Liver (tissue), 9 donors: ENCODE measurements around the gene OGN. TPM values are rescaled to one million over a fixed set of nuclear protein-coding genes. Genes with fewer than 3 reads are reported as not detected.

Source experiments
- DNase-seq: peaks from one replicate; pipeline ENCODE4 v3.0.0-alpha.2; 2017; ENCODE audit warnings: low spot score
- H3K27ac ChIP-seq, 2 donors: one replicate each; pipeline ENCODE4 v1.7.0; 2013; ENCODE audit warnings: inconsistent platforms in 2 of 2, low read length in 2 of 2, control low read depth in 1 of 2, low read depth in 1 of 2, mild to moderate bottlenecking in 1 of 2
- H3K27me3 ChIP-seq, 4 donors: one replicate each; pipeline versions ENCODE4 v1.6.1 to v1.7.0; 2013; ENCODE audit warnings: low read length in 3 of 4, inconsistent platforms in 1 of 4, mild to moderate bottlenecking in 1 of 4, moderate library complexity in 1 of 4; ENCODE audit not compliant: control insufficient read depth in 4 of 4, insufficient read depth in 4 of 4
- H3K36me3 ChIP-seq, 4 donors: one replicate each; pipeline versions ENCODE4 v1.6.1 to v1.7.0; 2013; ENCODE audit warnings: low read length in 3 of 4, mild to moderate bottlenecking in 3 of 4, low read depth in 1 of 4, moderate library complexity in 1 of 4; ENCODE audit not compliant: control insufficient read depth in 4 of 4, insufficient read depth in 3 of 4
- H3K4me1 ChIP-seq, 4 donors: one replicate each; pipeline versions ENCODE4 v1.6.1 to v1.7.0; 2013; ENCODE audit warnings: low read length in 3 of 4, mild to moderate bottlenecking in 3 of 4, moderate library complexity in 1 of 4; ENCODE audit not compliant: control insufficient read depth in 4 of 4, insufficient read depth in 4 of 4
- H3K4me3 ChIP-seq, 3 donors: one replicate each; pipeline versions ENCODE4 v1.6.1 to v1.7.0; 2013; ENCODE audit warnings: low read length in 3 of 3, control low read depth in 1 of 3, low read depth in 1 of 3, mild to moderate bottlenecking in 1 of 3
- H3K9ac ChIP-seq, 2 donors: one replicate each; pipeline ENCODE4 v1.7.0; 2013; ENCODE audit warnings: low read length in 2 of 2, mild to moderate bottlenecking in 2 of 2, moderate library complexity in 2 of 2, control low read depth in 1 of 2, low read depth in 1 of 2
- H3K9me3 ChIP-seq, 4 donors: one replicate each; pipeline versions ENCODE4 v1.6.1 to v1.7.0; 2013; ENCODE audit warnings: low read length in 3 of 4; ENCODE audit not compliant: control insufficient read depth in 4 of 4
- EGR1 ChIP-seq, 2 donors: IDR thresholded peaks; 2 replicates each; pipeline ENCODE4 v1.6.1; 2016 to 2018; ENCODE audit warnings: antibody characterized with exemption in 2 of 2, low read depth in 2 of 2
- FOXA1 ChIP-seq: IDR thresholded peaks from 2 replicates; pipeline ENCODE4 v1.6.1; 2016; ENCODE audit warnings: antibody characterized with exemption
- FOXA2 ChIP-seq: IDR thresholded peaks from 2 replicates; pipeline ENCODE4 v1.6.1; 2016; ENCODE audit warnings: antibody characterized with exemption
- GABPA ChIP-seq, 2 donors: IDR thresholded peaks in 1 of 2; conservative IDR thresholded peaks in 1 of 2; 2 replicates each; pipeline ENCODE4 v1.6.1; 2016; ENCODE audit warnings: antibody characterized with exemption in 2 of 2, mild to moderate bottlenecking in 1 of 2, moderate library complexity in 1 of 2
- HNF4A ChIP-seq, 2 donors: conservative IDR thresholded peaks; 2 replicates each; pipeline ENCODE4 v1.6.1; 2016; ENCODE audit warnings: antibody characterized with exemption in 2 of 2, mild to moderate bottlenecking in 2 of 2
- HNF4G ChIP-seq: IDR thresholded peaks from 2 replicates; pipeline ENCODE4 v1.6.1; 2016; ENCODE audit warnings: antibody characterized with exemption
- JUND ChIP-seq, 2 donors: IDR thresholded peaks; 2 replicates each; pipeline ENCODE4 v1.6.1; 2016; ENCODE audit warnings: antibody characterized with exemption in 2 of 2
- NR2F2 ChIP-seq: IDR thresholded peaks from 2 replicates; pipeline ENCODE4 v1.6.1; 2016; ENCODE audit warnings: antibody characterized with exemption
- RAD21 ChIP-seq, 2 donors: IDR thresholded peaks; 2 replicates each; pipeline ENCODE4 v1.6.1; 2016; ENCODE audit warnings: antibody characterized with exemption in 2 of 2, mild to moderate bottlenecking in 2 of 2
- RXRA ChIP-seq, 2 donors: IDR thresholded peaks; 2 replicates each; pipeline ENCODE4 v1.6.1; 2017 to 2018; ENCODE audit warnings: antibody characterized with exemption in 2 of 2, mild to moderate bottlenecking in 1 of 2
- SP1 ChIP-seq: IDR thresholded peaks from 2 replicates; pipeline ENCODE4 v1.6.1; 2018; ENCODE audit warnings: antibody characterized with exemption, mild to moderate bottlenecking
- TAF1 ChIP-seq: conservative IDR thresholded peaks from 2 replicates; pipeline ENCODE4 v1.6.1; 2016; ENCODE audit warnings: antibody characterized with exemption, mild to moderate bottlenecking
- YY1 ChIP-seq: IDR thresholded peaks from 2 replicates; pipeline ENCODE4 v1.6.1; 2016; ENCODE audit warnings: antibody characterized with exemption, mild to moderate bottlenecking
- WGBS: extraction: QIAGEN DNeasy Blood & Tissue Kit; methylation state at CpG from one replicate; pipeline ENCODE4 v1.1.7; 2013; 5-methylcytosine and 5-hydroxymethylcytosine counted together
- polyA plus RNA-seq, 2 donors: library from polyadenylated mRNA; stranded (reverse) in 1 of 2; unstranded in 1 of 2; fragments of 200-250 nt in 1 of 2; fragments of >200 nt in 1 of 2; fragmentation: Nextera tagmentation in 1 of 2; extraction: Ambion mirVana in 1 of 2; gene quantifications; one replicate each; pipeline versions ENCODE4 v1.2.1 to v1.2.3, GENCODE V29; 2013 to 2015
- total RNA-seq, 2 donors: library from RNA; depleted of rRNA; stranded (reverse); fragments of >200 nt; gene quantifications; one replicate each; pipeline ENCODE4 v1.2.3, GENCODE V29; 2014
- TF ChIP-seq, protein P1 (sequence below): IDR thresholded peaks from 2 replicates; pipeline ENCODE4 v1.6.1; 2016; ENCODE audit warnings: antibody characterized with exemption
- TF ChIP-seq, protein P2 (sequence below): IDR thresholded peaks from 2 replicates; pipeline ENCODE4 v1.6.1; 2016; ENCODE audit warnings: antibody characterized with exemption
- TF ChIP-seq, protein P3 (sequence below): fragments of 150-350 bp; IDR thresholded peaks from 2 replicates; pipeline ENCODE4 v1.5.1; 2017; ENCODE audit warnings: improper control_type of control experiment, low read depth, low read length; ENCODE audit not compliant: missing input control
- TF ChIP-seq, protein P4 (sequence below): IDR thresholded peaks from 2 replicates; pipeline ENCODE4 v1.6.1; 2016; ENCODE audit warnings: antibody characterized with exemption
- TF ChIP-seq, protein P5 (sequence below): IDR thresholded peaks from 2 replicates; pipeline ENCODE4 v1.6.1; 2016; ENCODE audit warnings: antibody characterized with exemption, mild to moderate bottlenecking
- donor health status: healthy.
- donor health status: healthy.
- donor health status: healthy.
- donor health status: healthy.
- donor health status: healthy.

Gene OGN
- total and polyA plus RNA-seq, 4 donors: 0.92 to 4.0 (median 1.1) TPM

DNA sequence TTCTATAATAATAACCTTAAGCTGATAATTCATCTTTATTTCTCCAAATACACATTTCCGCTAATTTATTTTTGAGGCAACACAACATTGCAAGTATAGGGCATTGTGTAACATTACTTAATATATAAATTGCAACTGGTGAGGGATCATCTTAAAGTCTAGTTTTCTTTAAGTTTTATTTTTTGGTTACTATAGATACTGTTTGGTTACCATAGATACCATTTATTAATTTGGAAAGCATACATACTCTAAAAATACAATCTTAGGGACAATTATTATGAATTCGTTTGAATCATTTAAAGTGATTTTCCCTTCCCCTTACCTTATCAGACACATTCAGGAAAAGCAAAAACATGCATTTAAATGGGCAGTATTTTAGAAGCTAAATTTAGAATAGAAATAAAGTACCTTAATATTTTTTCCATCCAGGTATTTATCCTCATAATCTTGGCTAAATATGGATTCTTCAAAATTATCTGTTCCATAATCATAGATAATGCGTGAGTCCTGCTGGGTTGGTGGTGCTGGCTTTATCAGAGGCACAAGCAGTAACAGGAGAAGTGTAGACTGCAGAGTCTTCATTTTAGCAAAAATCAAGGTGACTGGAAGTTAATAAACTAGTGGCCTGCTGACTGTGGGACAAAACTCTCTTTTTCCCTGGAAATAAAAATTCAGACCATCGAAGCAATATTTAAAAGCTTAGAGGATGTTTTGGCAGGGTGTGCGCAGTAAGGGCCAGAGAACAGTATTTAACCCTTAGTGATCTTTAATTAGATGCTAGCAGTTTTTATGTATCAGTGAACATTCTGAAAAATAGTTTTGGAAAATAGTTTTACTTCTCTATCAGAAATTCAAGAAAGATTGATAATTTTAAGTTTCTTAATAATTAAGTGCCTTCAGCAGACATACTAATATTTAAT is 1.3 kb downstream of the OGN start (continued):
- TF ChIP-seq, protein P1, sequence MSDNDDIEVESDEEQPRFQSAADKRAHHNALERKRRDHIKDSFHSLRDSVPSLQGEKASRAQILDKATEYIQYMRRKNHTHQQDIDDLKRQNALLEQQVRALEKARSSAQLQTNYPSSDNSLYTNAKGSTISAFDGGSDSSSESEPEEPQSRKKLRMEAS: no peak
- TF ChIP-seq RXRA (IDR thresholded peaks at IDR 0.05): no peak

DNA sequence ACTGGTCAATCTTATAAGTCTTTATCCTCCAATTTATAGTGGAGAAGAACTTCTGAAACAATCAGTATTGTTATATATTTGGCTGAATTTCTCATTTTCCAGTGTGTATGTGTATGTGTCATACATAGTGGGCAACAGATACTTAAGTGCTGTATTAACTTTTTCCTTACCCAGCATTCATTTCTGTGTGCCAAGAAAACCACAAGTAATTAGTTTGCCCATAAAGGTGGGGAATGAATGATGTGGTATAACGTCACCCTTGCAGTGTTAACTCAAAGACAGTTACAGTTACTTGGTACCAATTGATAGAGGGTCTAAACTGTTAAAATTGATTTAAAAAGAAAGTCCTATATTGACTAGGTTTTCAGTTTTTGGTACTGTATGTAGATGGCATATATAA is 2.0 kb downstream of the OGN start:
- H3K27me3 ChIP-seq: no peaks in the 10 kb centered on the region
- no peak overlapping the region for H3K4me3 ChIP-seq

More for the DNA sequence above, 2.0 kb downstream of the OGN start:
- 85% methylated on average over 1 of the region's 1 CpG for WGBS
- TF ChIP-seq YY1 (no peak), NR2F2 (no peak), EGR1 (IDR thresholded peaks at IDR 0.05; ENCODE audit: low read depth in 2 of 2) (no peak), HNF4A (conservative IDR thresholded peaks at IDR 0.05) (no peak), FOXA1 (no peak), GABPA (IDR thresholded peaks at IDR 0.05 in 1 of 2, conservative IDR thresholded peaks at IDR 0.05 in 1 of 2) (no peak), TAF1 (no peak), JUND (IDR thresholded peaks at IDR 0.05) (no peak), FOXA2 (no peak), RXRA (IDR thresholded peaks at IDR 0.05) (no peak), RAD21 (IDR thresholded peaks at IDR 0.05) (no peak), HNF4G (no peak), SP1 (no peak)
- TF ChIP-seq, protein P2, sequence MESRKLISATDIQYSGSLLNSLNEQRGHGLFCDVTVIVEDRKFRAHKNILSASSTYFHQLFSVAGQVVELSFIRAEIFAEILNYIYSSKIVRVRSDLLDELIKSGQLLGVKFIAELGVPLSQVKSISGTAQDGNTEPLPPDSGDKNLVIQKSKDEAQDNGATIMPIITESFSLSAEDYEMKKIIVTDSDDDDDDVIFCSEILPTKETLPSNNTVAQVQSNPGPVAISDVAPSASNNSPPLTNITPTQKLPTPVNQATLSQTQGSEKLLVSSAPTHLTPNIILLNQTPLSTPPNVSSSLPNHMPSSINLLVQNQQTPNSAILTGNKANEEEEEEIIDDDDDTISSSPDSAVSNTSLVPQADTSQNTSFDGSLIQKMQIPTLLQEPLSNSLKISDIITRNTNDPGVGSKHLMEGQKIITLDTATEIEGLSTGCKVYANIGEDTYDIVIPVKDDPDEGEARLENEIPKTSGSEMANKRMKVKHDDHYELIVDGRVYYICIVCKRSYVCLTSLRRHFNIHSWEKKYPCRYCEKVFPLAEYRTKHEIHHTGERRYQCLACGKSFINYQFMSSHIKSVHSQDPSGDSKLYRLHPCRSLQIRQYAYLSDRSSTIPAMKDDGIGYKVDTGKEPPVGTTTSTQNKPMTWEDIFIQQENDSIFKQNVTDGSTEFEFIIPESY: no peak
- TF ChIP-seq, protein P3, sequence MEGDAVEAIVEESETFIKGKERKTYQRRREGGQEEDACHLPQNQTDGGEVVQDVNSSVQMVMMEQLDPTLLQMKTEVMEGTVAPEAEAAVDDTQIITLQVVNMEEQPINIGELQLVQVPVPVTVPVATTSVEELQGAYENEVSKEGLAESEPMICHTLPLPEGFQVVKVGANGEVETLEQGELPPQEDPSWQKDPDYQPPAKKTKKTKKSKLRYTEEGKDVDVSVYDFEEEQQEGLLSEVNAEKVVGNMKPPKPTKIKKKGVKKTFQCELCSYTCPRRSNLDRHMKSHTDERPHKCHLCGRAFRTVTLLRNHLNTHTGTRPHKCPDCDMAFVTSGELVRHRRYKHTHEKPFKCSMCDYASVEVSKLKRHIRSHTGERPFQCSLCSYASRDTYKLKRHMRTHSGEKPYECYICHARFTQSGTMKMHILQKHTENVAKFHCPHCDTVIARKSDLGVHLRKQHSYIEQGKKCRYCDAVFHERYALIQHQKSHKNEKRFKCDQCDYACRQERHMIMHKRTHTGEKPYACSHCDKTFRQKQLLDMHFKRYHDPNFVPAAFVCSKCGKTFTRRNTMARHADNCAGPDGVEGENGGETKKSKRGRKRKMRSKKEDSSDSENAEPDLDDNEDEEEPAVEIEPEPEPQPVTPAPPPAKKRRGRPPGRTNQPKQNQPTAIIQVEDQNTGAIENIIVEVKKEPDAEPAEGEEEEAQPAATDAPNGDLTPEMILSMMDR: no peak
- TF ChIP-seq, protein P1: no peak
- TF ChIP-seq, protein P4, sequence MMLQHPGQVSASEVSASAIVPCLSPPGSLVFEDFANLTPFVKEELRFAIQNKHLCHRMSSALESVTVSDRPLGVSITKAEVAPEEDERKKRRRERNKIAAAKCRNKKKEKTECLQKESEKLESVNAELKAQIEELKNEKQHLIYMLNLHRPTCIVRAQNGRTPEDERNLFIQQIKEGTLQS: no peak
- TF ChIP-seq, protein P5, sequence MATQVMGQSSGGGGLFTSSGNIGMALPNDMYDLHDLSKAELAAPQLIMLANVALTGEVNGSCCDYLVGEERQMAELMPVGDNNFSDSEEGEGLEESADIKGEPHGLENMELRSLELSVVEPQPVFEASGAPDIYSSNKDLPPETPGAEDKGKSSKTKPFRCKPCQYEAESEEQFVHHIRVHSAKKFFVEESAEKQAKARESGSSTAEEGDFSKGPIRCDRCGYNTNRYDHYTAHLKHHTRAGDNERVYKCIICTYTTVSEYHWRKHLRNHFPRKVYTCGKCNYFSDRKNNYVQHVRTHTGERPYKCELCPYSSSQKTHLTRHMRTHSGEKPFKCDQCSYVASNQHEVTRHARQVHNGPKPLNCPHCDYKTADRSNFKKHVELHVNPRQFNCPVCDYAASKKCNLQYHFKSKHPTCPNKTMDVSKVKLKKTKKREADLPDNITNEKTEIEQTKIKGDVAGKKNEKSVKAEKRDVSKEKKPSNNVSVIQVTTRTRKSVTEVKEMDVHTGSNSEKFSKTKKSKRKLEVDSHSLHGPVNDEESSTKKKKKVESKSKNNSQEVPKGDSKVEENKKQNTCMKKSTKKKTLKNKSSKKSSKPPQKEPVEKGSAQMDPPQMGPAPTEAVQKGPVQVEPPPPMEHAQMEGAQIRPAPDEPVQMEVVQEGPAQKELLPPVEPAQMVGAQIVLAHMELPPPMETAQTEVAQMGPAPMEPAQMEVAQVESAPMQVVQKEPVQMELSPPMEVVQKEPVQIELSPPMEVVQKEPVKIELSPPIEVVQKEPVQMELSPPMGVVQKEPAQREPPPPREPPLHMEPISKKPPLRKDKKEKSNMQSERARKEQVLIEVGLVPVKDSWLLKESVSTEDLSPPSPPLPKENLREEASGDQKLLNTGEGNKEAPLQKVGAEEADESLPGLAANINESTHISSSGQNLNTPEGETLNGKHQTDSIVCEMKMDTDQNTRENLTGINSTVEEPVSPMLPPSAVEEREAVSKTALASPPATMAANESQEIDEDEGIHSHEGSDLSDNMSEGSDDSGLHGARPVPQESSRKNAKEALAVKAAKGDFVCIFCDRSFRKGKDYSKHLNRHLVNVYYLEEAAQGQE: no peak
- no peak overlapping the region for H3K27ac ChIP-seq
- H3K9ac ChIP-seq: no peak overlapping the region
- H3K9me3 ChIP-seq: no peaks in the 10 kb centered on the region
- no peaks in the 10 kb centered on the region for H3K36me3 ChIP-seq
- DNase-seq: no peak
- no peaks in the 10 kb centered on the region for H3K4me1 ChIP-seq
